SW480 (cell line): Measurements from ENCODE around the gene SIK1.
A peak's percentile ranks its signal among the peaks of the same experiment; 100 is the strongest.
"Not testable (repeated sequence)": the region's sequence is repeated elsewhere in the genome, so short reads cannot be mapped to it uniquely, and the experiment has no call there.

Experiments
- DNase-seq: peaks from one replicate; pipeline ENCODE4 v3.0.0-alpha.2; 2016; ENCODE audit warnings: low spot score

The SIK1 gene

DNA sequence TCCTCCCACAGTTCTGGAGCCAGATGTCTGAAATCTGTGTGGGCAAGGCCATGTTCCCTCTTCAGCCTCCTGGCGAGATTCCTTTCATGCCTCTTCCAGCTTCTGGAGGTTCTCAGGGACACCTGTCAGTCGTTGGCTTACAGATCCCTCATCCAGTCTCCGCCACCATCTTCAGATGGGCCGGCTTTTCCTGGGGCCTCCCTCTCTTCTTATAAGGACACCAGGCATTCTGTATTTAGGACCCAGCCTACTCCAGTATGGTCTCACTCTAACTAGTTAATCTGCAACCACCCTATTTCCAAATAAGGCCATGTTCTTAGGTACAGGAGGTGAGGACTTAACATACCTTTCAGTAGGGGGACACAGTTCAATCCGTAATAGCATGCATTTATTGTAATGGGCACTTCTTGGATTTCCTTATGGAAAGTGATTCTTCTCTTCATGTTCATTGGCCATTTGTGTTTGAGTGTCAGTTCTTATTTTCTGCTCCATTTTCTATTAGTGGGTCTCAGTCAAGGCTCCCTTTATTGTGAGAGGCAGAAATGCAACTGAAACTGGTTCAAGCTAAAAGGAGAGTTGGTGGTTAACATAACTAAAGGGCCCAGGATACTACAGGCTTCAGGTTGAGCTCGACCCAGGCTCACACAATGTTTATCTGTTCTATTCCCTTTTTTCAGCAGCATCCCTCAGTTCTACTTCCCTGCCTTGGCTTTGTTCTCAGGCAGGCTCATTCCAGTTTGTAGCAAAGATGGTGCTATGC, 12.6 kb upstream of the SIK1 start:
- DNase-seq: not testable (repeated sequence)

DNA sequence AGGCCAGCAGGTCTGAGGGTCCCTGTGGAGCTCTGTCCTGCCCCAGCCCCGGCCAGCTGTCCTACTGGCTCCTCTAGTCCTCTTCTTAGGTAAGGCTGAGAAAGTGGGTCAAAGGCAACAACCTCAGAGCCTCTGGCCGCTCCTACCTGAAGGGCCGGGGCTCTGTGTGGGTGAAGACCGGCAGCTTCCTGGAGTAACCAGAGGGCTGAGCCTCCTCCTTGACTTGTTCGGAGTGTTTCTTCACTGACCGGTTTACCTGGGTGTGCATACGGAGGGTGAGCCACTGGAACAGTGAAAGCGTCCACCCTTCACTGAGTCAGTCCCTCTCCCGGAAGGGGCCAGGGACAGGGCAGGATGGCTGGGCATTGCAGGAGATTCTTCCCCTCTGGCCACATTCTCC, 9.3 kb upstream of the SIK1 start:
- not testable (repeated sequence) for DNase-seq

DNA sequence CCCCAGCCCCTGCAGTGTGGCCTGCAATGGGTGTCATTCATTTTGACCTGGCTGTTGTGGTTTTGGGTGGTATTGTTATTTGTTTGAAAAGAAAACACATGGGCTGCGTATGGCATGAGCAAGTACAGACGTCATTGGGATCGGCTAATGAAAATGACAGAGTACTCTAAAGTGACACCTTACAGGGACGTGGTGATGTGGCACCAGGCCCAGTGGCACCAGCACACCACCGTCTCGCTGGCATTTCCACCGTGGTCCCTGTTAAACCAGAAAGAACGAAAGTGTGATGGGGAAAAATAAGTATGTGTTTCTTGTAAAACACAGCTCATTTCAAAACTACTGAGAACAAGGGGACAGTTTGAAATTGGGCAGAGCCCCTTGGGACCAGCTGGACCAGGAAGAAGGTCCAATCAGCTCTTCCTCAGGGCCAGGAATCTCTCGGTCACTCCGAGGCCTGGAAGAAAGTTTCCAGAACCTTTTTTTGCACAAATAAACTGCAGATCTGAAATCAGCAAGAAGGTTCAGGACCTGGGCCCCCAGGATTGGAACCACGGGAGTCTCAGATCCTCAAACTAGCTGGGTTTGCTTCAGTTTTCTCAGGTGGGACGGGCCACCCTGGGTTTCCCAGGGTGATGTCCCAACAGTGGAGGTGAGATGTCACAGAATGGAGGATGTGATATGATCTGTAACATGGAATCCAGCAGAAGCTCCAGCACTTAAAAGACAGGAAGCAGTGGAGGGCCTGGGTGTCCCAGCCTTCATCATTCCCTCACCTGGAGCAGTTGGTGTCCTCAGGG, 6.6 kb upstream of the SIK1 start:
- DNase-seq: not testable (repeated sequence)

DNA sequence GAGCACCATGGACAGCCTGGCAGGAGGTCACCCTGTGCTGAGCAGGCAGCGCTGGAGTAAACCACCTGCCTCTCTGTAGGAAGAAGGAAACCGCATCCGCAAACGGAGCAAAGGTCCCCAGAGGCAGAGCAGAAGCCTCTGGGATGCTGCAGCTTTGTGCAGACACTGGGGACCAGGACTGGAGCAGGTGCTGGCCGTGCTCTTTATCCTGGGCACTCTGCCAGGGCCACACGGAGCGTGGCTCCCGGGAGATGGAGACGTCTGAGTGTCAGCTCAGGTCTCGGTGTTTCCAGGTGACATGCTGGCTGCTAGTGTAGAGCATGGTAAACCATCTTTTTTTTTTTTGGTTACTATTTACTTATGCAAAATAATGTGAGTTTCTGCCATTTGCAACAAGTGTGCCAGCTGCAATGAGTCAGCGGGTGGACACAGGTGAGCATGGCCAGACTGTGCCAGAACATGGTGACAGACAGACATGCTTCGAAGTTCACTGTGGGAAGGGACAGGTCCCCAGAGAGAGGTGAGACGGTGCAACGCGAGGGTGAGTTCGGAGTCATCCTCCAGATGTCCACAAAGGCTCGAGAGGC, 4.0 kb upstream of the SIK1 start:
- not testable (repeated sequence) for DNase-seq

DNA sequence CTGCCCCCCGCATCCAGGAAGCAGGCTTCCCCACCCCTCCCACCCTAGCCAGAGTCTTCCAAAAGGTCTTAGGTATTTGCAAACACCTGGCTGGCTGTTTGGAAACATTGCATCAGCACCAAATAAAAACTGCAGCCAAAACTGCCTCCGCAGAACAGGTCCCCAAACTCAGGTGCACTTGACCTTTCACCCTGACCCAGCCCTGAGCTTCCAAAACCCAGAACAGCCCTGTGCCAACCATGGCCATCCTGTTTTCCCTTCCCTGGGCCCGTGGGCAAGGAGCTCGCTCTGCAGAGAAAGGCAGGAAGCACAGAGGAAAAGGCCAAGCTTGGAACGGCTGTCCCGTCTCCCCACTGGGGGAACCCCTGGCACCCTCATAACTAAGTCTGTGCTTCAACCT, 2.0 kb upstream of the SIK1 start:
- not testable (repeated sequence) for DNase-seq

DNA sequence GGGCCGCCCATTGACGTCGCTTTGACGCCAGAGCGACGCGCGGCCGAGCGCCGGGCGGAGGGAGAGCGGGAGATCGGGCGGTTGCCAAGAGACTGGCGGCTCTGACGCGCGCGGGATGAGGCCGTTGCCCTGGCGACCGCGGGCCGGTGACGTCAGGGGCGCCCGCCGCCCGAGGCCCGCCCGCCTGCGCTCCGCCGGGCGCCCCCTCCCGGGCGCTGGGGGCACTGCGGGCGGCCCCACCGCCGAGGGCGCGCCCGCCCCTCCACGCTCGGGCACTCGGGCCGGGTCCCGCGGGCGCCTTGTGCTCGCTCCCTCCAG, 270 bp upstream of the SIK1 start:
- DNase-seq: not testable (repeated sequence)

DNA sequence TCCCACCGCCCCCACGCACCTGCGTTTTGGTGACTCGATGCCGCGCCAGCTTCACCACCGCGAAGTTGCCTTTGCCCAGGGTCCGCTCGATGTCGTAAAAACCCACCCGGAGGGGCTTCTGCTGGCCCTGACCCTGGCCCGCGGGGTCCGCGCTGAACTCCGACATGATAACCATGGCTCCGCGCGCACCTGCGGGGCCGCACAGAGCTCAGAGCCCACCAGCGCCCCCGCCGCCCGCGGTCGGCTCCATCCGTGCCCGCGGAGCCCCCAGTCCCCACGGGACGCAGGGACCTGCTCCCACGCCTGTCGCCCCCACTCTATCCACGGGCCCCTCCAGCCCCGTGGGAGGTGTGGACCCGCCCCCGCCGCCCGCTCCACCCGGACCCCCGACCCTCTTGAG, 927 bp downstream of the SIK1 start:
- DNase-seq: not testable (repeated sequence)

DNA sequence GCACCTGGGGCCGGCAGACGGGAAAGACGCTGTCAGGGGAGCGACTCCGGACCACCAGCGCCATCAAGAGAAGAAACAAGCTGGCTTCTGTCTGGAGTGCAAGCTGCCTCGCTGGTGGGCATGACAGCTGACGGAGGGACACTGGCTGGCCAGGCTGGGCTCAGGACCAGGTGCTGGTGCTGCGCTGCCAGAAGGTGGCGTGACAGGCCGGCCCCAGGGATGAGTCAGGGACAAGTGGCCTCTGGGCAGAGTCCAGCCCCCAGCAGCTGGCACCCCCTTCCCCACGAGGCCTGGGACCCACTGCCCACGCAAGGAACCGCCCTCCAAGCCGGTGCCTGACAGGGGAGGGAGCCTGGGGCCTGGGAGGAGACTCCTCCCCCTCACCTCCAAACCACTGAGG, 7.5 kb downstream of the SIK1 start:
- DNase-seq: not testable (repeated sequence)

DNA sequence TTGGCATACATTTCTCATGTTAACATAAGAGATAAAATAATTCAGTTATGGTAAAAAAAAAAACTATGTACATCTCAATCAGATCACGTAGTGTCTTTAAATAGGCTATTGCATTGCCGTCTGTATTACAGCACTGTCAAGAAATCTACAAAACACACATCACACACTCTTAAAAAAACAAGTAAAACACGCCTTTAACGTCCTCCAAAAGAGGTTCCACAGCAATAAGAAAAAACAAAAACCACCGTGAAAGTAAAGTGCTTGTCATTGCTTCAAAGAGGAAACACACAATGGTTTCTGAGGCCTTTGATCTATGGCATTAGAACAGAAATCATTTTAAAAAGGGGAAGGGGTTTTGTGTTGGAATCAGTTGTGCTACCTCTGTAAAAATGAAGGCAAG, 12.4 kb downstream of the SIK1 start:
- not testable (repeated sequence) for DNase-seq

DNA sequence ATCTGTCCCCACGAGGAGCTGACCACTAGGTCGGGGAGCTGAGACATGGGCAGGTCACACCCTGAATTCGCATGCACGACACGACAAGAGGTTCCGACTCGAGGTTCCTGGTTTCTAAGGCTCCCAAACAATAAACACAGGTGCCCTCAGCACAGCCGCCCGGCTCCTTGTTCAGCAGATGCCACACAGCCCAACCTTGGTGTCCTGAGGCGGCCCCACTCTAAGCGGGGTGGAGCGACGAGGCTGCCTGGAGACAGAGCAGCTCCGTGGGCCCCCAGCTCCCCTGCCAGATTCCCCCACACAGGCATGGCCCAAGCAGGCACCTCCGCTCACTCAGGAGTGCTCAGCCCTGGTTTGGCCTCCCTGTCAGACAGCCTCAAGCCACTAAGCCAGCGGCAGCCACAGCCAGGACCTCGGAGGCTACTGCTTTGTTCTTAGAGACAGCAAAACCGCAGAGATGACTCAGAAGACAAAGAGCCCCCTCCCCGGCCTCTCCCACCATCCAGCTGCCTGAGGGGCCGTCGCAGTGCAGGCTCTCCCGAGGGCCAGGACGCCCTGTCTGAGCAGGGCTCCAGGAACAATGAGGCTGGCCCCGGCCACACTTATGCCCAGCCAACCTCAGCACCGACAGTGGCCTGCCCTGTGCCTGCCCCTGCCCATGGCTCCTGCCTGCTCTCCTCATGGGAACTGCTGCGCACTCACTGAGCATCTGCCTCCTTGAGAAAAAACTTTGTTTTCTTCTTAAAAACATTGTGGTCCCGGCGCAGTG, 14.7 kb downstream of the SIK1 start:
- DNase-seq: peak; percentile 1

DNA sequence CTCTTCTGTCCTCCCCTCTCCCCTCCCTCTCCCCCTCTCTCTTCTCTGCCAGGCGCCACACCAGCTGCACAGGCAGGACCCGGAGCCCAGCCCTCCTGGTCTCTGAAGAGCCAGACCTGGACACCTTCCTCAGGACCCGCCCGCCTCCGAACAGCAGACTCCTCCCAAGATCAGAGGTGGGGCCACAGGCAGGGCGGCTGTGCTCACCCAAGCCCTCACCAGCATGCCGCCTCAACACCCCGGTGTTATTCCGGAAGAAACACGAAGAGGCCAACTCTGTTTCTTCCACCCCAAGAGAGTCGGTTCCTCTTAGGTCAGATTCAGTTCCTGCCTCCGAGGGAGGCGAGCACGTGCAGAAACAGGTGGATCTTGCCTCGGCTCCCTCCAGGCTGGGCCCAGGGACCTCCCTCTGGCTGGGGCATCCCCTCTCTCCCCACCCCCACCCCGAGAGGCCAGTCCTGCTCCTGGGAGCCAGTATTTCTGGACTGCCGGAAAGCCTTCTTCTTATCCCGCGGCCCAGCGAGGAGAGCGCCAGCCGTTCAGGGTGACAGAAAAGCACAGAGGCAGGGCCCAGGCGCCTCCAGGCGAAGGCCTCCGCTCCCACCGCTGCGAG, 16.4 kb downstream of the SIK1 start:
- DNase-seq: not testable (repeated sequence)

DNA sequence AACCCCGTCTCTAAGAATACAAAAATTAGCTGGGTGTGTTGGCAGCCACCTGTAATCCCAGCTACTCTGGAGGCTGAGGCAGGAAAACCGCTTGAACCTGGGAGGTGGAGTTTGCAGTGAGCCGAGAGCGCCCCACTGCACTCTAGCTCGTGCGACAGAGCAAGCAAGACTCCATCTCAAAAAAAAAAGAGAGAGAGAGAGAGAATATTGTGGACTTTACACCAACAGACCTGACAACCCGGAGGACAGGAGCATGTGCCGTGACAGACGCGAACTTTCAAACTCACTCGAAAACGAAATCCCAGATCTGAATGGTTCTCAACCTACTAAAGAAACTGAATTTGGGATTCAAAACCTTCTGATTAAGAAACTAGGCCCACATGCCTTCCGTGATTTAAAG, 19.8 kb downstream of the SIK1 start:
- not testable (repeated sequence) for DNase-seq

DNA sequence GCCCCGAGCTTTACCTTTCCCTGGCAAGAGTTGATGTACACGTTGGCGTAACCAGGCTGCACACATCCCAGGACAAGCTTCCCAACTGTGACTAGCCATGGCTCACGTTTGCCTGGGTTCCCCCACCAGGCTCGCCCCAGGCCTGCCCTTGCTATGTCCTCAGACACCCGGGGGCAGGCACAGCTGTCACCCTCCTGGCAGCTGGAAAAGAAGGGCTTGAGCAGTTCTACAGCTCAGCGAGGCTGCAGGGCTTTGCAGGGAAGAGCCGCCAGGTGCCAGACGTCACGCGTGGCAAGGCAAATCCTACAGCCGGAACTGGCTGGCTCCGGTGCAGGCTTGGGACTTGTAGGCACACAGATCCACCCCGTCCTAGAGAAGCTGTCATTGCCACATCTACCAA, 22.5 kb downstream of the SIK1 start:
- DNase-seq: not testable (repeated sequence)

DNA sequence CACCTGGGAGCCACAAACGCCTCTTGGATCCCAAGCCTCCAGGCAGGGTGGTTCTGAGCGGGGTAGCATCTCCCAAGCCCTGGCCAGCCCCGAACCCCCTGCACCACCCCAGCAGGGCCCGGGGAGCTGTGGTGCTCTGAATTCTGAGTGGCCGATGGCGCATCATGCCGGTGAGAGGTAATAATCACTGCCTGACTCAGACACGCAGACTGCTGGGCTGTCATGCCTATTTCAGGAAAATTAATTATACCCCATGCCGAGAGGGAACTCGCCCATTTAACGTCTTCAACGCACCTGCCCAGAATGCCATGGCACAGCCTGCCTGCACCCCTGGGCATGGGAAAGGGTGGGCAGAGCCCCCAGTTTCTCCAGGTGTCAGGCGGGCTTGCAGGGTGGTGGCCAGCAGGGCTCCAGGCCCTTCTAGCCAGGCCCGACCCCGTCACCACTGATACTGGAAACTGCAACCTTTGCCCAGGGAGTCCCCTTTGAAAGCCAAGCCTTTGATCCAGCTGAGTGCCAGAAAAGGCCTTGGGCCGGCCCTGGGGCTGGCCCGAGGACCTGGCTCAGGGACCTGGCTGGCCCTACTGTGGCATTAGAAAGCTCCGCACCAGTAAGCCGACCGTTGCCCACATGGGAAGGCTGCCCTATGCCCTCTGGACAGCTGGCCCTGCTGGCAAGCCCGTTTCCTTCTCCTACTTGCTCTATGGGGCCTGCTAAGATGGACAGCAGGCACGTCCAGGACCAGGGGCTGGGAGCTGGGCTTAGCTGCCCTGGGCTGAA, 23.1 kb downstream of the SIK1 start:
- DNase-seq: not testable (repeated sequence)

DNA sequence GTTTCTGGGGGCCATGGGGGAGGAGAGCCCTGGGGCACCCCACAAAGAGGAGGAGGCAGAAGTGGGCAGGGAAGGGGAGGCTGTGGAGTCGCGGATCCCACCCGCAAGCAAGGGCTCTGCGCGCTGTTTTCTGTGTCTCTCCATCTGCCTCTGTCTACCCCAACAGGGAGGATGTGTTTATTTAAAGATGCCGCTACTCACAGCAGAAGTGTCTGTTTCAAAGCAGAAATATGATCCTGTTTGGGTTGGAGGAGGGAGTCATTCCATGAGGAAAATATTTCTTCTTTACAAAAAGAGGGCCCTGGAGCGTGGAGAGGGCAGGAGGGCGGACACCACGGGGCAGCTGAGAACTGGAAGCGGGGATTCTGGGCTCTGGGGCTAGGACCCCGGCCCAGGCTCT, 25.8 kb downstream of the SIK1 start:
- DNase-seq: not testable (repeated sequence)

DNA sequence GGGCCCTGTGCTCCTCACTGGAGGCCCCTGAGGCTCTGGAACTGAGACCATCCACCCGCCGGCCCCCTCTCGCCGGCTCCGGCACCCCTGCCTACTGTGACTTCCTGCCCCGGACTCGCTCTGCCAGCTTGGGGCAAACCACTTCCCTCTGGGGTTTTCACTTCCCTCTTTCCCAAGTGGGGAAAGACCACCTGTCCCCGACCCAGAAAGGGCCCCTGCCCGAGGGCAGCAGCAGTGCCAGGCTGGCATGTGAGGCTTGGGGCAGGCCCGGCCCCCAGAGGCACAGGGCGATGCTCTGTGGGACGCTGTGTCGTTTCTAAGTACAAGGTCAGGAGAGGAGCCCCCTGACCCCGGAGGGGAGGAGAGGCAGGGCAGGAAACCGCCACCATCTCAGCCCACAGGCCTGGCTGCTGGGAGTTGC, 27.3 kb downstream of the SIK1 start:
- DNase-seq: not testable (repeated sequence)

DNA sequence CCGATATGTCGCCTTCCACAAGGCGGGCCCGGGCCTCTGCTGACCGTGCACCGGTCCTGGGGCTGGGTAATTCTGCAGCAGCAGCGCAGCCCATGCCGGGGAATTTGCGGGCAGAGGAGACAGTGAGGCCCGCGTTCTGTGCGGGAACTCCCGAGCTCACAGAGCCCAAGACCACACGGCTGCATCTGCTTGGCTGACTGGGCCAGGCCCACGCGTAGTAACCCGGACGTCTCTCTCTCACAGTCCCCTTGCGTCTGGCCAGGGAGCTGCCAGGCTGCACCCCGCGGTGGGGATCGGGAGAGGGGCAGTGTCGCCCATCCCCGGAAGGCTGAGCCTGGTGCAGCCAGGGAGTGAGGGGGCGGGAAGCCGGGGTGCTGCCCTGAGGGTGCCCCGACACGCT, 27.8 kb downstream of the SIK1 start:
- not testable (repeated sequence) for DNase-seq

DNA sequence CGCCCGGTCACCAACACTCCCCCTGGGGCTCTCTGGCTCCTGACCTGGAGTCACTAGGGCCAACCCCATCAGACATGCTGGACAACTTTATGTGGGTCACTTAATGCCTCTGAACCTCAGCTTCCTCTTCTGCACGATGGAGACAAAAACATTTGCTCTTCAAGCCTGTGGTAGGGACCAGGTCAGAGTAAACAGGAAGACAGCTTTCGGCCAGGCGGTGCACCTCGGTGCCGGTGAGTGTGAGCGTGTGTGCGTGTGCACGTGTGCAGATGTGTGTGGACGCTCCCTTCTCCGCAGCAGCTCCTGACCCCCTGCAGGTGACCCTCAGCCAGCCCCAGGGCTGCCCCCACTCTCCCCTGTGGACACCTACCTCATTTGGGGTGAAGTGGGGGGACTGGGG, 28.4 kb downstream of the SIK1 start:
- DNase-seq: not testable (repeated sequence)

DNA sequence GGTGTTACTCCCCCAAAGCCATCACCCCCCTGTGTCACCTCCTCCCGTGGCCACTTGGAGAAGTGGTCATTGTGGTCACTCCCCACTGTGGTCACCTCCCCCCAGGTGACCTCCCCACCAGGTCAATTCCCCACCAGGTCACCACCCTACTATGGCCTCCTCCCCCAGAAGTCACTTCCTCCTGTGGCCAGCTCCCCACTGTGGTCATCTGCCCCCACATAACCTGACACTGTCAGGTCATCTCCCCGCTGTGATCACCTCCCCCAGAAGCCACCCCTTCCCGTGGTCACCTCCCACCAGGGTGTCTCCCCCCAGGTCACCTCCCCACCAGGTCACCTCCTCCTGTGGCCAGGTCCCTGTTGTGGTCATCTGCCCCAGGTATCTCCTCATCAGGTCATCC, 28.9 kb downstream of the SIK1 start:
- not testable (repeated sequence) for DNase-seq

DNA sequence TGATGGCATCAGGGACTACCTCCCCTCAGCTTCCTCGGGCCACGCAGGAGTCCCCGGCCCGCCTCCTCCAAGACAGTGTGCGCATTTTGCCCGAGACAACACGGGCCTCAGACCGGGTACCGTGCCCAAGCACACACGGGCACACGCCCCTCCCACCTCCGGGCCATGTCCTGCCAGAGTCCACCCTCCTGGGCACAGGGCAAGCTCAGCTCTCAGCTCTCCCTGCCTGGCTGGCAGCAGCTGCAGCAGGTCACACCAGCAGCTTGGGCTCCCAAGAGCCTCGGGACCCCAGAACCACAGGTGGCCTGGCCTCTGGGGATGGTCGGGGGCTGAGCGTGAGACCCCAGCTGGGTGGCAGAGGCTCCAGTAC, 29.5 kb downstream of the SIK1 start:
- DNase-seq: not testable (repeated sequence)

DNA sequence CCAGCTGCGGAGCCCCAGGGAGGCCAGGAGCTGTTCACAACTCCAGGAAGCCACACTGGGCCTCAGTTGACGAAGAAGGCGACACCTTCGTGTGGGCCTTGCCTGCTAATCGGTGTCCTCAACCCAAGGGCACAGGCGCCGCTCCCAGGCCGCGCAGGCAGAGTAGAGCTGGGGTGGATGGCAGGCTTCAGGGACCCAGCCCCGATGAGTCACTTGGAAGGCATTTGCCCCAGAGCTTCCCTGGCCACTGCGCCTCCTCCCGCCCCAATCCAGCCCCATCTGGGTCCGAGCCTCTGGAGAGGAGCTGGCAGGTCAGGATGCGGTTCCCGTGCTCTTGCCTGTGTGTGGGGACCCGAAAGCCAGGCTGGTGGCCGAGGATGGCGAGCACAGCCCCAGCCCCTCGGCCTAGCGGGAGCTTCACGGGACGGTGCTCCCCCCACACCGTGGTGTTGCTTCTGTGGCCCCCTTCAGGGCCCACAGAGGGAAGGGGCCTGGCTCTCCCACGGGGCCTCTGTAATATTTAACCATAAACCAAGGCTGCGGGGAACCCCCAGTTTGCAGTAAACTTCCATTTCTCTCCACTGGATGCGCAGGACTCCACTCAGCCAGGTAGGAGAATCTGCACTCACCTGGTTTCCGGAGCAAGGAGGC, 30.0 kb downstream of the SIK1 start:
- not testable (repeated sequence) for DNase-seq
